ENCODE results near the gene PIGW. TPM values are rescaled to one million over a fixed set of nuclear protein-coding genes. Genes with fewer than 3 reads are reported as not detected.

Gene PIGW
- total and polyA plus RNA-seq, 9 donors, result 0.60 to 10.0 (median 4.6) TPM

DNA sequence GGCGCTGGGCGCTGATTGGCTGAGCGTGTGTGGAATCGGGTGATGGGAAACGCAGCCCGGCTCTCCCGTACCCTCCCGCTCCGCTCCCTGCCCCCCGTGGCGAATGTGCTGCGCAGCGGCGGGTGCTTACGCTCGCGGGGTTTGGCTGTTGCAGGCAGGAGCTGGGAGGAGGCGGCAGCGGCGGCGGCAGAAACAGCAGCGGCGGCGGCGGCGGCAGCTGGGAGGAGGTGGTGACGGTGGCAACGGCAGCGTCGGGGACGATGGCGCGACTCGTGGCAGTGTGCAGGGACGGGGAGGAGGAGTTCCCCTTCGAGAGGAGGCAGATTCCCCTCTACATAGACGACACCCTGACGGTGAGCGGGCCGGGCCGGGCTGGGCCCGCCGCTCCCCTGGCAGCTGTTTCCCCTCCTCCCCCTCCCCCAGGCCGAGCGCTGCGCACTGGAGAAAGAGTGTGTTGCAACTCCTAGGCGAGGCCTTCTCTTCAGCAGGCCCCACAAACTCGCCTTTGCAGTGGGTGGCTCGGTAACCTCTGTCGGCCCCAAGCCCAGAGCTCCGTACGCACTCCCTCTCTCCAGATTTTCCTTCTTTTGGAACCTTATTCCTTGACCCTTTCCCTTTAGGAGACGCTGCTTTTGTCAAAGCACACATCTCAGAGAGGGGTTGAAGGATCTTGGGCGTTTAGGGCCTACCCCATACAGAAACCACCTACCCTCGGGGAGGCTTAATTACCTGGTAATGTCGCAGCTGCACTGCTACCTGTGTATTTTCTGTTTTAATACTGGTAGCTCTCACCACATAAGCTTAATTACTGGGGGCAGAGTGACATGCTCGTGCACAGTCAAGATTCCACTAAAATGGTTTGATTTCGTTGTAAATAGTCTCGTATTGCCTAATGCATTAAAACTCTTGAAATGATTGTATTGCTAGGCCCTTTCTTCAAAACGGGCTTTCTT, 11.0 kb downstream of the PIGW start:
- intact Hi-C loops (cut with DNase I), result no loop called here
- no peaks in the 10 kb centered on the region for H3K9me3 ChIP-seq
- H3K4me1 ChIP-seq (ENCODE audit: insufficient read depth), result peaks cover 9% of the 10 kb centered on the region
- H3K27me3 ChIP-seq, result no peaks in the 10 kb centered on the region
- DNase-seq, result peak; percentile 96 to 99 (median 97)
- peak overlapping the region; percentile 87 for H3K4me3 ChIP-seq
- H3K36me3 ChIP-seq, result no peaks in the 10 kb centered on the region
- 0% methylated on average over 49 to 60 of the region's 60 CpGs for WGBS, 3 donors
- H3K27ac ChIP-seq, result peak overlapping the region; percentile 94 to 99
- TF ChIP-seq CTCF (IDR thresholded peaks at IDR 0.05) (peak in 1 of 3 donors; percentile 7), EP300 (IDR thresholded peaks at IDR 0.05) (no peak), POLR2A (IDR thresholded peaks at IDR 0.05) (peak; percentile 81)

DNA sequence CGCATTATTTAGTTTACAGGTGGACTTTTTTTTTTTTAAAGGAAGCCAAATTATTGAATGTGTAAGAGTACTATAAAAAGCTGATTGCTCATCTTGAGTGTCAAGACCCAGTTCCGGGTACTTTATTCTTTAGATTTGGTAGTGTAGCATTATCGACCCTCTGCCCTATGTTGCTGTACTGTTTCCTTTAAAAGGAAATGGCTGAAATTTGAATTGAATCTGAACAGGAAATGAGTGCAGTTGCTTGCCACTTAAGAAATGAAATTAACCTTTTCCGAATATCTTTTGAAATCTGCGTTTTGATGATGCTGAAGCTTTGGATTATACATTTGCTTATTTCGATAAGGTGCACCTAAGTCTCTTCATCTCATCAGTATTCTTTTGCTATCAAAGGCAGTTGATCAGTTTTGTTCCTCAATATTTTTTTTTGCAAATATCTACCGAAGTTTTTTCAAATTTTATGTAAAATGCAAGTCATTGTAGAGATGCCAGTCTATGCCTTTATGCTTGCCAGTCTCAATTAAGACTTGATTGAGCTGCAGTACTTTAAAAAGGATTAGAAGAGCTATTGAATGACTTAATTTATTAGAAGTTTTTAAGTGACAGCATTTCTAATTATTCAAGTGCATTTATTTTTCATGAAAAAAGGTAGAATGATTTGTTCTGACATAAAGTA, 11.8 kb downstream of the PIGW start:
- intact Hi-C loops (cut with DNase I), result no loop called here

DNA sequence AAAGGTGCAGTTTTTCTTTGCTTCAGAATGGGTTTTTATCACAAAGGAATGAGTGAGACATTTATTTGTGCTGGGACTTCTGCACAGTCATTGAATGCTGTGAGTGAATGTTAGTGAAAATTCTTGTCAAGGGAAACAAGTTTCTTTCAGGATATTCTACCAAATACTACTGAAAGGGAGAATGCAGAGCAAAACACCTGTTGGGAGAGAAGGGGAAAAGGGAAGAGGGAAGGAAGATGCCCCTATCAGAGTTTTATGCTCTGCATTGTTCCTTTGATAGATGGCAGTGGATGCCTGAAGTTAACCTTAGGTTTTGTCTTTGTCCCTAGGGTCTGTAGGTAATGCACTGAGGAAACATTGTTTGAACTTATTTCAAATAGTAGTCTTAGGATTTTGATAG, 13.0 kb downstream of the PIGW start:
- H3K27ac ChIP-seq, result no peak overlapping the region
- TF ChIP-seq CTCF (IDR thresholded peaks at IDR 0.05), result no peak
- TF ChIP-seq EP300 (IDR thresholded peaks at IDR 0.05), result no peak
- TF ChIP-seq POLR2A (IDR thresholded peaks at IDR 0.05), result no peak
- peaks cover 9% of the 10 kb centered on the region for H3K4me1 ChIP-seq (ENCODE audit: insufficient read depth)
- H3K9me3 ChIP-seq, result no peaks in the 10 kb centered on the region
- intact Hi-C loops (cut with DNase I), result no loop called here
- no peaks in the 10 kb centered on the region for H3K27me3 ChIP-seq
- no peaks in the 10 kb centered on the region for H3K36me3 ChIP-seq
- no peak overlapping the region for H3K4me3 ChIP-seq
- no peak for DNase-seq

More for the DNA sequence above, 11.8 kb downstream of the PIGW start:
- TF ChIP-seq EP300 (IDR thresholded peaks at IDR 0.05) (no peak), POLR2A (IDR thresholded peaks at IDR 0.05) (no peak), CTCF (IDR thresholded peaks at IDR 0.05) (no peak)
- peaks cover 9% of the 10 kb centered on the region for H3K4me1 ChIP-seq (ENCODE audit: insufficient read depth)
- no peaks in the 10 kb centered on the region for H3K9me3 ChIP-seq
- H3K36me3 ChIP-seq, result no peaks in the 10 kb centered on the region
- WGBS, 3 donors, result 9 to 16% (median 11%) methylated on average over 7 of the region's 7 CpGs
- no peaks in the 10 kb centered on the region for H3K27me3 ChIP-seq
- peak overlapping the region in 1 of 2 donors; percentile 94 for H3K27ac ChIP-seq
- no peak for DNase-seq
- peak overlapping the region; percentile 87 for H3K4me3 ChIP-seq

DNA sequence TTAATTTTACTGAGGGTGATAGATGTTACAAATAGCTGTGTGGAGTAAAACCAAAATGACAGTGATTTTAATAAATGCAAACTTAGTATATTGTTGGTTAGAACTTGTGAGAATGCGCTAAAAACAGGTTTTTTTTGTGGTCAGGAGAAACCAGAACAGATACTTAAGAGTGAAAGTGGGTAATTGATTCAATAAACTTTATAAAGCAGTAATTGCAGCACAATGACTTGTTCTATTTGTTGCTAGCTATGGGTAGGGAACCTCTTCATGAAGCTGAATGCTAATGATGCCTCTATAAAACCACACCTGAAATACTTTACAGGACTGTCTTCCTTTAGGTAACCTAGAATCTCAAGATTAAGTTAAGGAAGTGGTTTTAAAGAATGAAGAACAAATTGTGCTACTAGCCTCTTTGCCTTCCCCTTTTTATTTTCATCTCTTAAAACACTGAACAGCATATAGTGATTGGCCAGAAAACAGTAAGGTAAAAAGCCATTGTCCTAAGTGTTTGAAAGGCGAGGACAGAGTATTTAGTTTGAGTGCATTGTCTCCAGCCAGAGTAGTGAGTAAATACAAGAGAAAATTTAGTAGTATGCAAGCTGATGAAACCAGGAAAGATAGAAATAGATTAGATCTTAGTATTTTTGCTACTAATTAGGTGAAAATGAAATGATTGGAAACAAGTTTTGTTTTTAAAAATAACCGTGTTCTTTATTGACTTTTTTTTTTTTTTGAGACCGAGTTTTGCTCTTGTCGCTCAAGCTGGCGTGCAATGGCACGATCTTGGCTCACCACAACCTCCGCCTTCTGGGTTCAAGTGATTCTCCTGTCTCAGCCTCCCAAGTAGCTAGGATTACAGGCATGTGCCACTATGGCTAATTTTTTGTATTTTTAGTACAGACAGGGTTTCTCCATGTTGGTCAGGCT, 16.0 kb downstream of the PIGW start:
- TF ChIP-seq EP300 (IDR thresholded peaks at IDR 0.05), result no peak
- TF ChIP-seq POLR2A (IDR thresholded peaks at IDR 0.05), result no peak
- no peak for TF ChIP-seq CTCF (IDR thresholded peaks at IDR 0.05)
- Histone ChIP-seq H3K27me3 (no peaks in the 10 kb centered on the region), H3K9me3 (no peaks in the 10 kb centered on the region), H3K4me1 (ENCODE audit: insufficient read depth) (peaks cover 7% of the 10 kb centered on the region), H3K27ac (no peak overlapping the region), H3K36me3 (no peaks in the 10 kb centered on the region), H3K4me3 (no peak overlapping the region)
- 86 to 90% (median 90%) methylated on average over 8 of the region's 8 CpGs for WGBS, 3 donors
- DNase-seq, result no peak
- intact Hi-C loops (cut with DNase I), result no loop called here
